ENCODE data around the gene ZNF521. TPM values are rescaled to one million over a fixed set of nuclear protein-coding genes. Genes with fewer than 3 reads are reported as not detected.

Gene ZNF521
- total RNA-seq, 2 experiments from 2014 or later, result 0.85 to 2.8 TPM

- ChIA-PET CTCF (ENCODE audit: unreplicated experiment) (no interaction called here), POLR2A (no interaction called here)
- H3K9me3 ChIP-seq (ENCODE audit: low read length), result no peaks in the 10 kb centered on the region
- H3K27ac ChIP-seq (ENCODE audit: low read depth, low read length, poor library complexity, severe bottlenecking), result no peak overlapping the region
- BruUV-seq (replicated peaks), result no TSS peak
- intact Hi-C loops (cut with micrococcal nuclease; ENCODE audit: unreplicated experiment), result no loop called here
- no peak for DNase-seq (ENCODE audit: low spot score)
- no peak overlapping the region for H2AFZ ChIP-seq (ENCODE audit: low read length)
- H3K4me3 ChIP-seq (ENCODE audit: low read depth, low read length, poor library complexity, severe bottlenecking), result no peak overlapping the region
- TF ChIP-seq EZH2phosphoT487 (IDR thresholded peaks at IDR 0.05; ENCODE audit: borderline replicate concordance, low read depth, low read length), result no peak
- TF ChIP-seq, protein P1, sequence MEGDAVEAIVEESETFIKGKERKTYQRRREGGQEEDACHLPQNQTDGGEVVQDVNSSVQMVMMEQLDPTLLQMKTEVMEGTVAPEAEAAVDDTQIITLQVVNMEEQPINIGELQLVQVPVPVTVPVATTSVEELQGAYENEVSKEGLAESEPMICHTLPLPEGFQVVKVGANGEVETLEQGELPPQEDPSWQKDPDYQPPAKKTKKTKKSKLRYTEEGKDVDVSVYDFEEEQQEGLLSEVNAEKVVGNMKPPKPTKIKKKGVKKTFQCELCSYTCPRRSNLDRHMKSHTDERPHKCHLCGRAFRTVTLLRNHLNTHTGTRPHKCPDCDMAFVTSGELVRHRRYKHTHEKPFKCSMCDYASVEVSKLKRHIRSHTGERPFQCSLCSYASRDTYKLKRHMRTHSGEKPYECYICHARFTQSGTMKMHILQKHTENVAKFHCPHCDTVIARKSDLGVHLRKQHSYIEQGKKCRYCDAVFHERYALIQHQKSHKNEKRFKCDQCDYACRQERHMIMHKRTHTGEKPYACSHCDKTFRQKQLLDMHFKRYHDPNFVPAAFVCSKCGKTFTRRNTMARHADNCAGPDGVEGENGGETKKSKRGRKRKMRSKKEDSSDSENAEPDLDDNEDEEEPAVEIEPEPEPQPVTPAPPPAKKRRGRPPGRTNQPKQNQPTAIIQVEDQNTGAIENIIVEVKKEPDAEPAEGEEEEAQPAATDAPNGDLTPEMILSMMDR (conservative IDR thresholded peaks at IDR 0.05; ENCODE audit: low read length), result 0 out of 2 replicates have a peak, but pooled peaks have one; percentile 23
- no peak overlapping the region for H3K4me2 ChIP-seq (ENCODE audit: low read length)
- H3K36me3 ChIP-seq (ENCODE audit: insufficient read depth, low read length), result no peaks in the 10 kb centered on the region
- H4K20me1 ChIP-seq (ENCODE audit: insufficient read depth, low read length), result no peaks in the 10 kb centered on the region
- H3K9me2 ChIP-seq (ENCODE audit: insufficient read depth, low read length), result no peaks in the 10 kb centered on the region
- H3K79me2 ChIP-seq (ENCODE audit: insufficient read depth, low read depth, low read length), result no peaks in the 10 kb centered on the region
- no peaks in the 10 kb centered on the region for H3K4me1 ChIP-seq (ENCODE audit: insufficient read depth, low read length, poor library complexity, severe bottlenecking)
Measured at GRCh38 chr18:25334588-25334987, 17.4 kb downstream of the ZNF521 start.

DNA sequence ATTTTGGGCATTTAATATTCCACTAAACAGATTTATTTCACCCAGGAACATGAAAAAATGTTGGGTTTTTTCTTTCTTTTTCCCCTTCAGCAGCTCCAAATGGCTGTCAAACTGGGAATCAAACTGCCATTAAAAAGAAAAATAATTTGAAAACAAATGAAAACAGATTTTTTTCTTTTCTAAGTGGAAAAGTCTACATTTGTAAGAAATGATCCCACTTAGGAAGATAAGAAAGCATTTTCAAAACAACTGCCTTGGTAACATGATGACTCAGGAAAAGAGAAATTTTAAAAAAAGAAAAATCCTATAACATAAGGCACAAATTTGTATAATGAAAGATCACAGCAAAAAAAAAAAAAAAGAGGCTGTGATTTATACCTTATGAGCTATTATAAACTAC, 20.0 kb downstream of the ZNF521 start:
- Histone ChIP-seq H2AFZ (ENCODE audit: low read length) (no peak overlapping the region), H3K79me2 (ENCODE audit: insufficient read depth, low read depth, low read length) (no peaks in the 10 kb centered on the region), H3K4me1 (ENCODE audit: insufficient read depth, low read length, poor library complexity, severe bottlenecking) (no peaks in the 10 kb centered on the region), H3K9me3 (ENCODE audit: low read length) (no peaks in the 10 kb centered on the region), H3K27ac (ENCODE audit: low read depth, low read length, poor library complexity, severe bottlenecking) (no peak overlapping the region), H3K9me2 (ENCODE audit: insufficient read depth, low read length) (no peaks in the 10 kb centered on the region), H4K20me1 (ENCODE audit: insufficient read depth, low read length) (no peaks in the 10 kb centered on the region), H3K4me3 (ENCODE audit: low read depth, low read length, poor library complexity, severe bottlenecking) (no peak overlapping the region), H3K4me2 (ENCODE audit: low read length) (no peak overlapping the region), H3K36me3 (ENCODE audit: insufficient read depth, low read length) (no peaks in the 10 kb centered on the region)
- no peak for TF ChIP-seq EZH2phosphoT487 (IDR thresholded peaks at IDR 0.05; ENCODE audit: borderline replicate concordance, low read depth, low read length)
- TF ChIP-seq, protein P1 (conservative IDR thresholded peaks at IDR 0.05; ENCODE audit: low read length), result no peak
- ChIA-PET POLR2A (interaction anchor here (0.7 kb wide), 2 partner anchors 645 to 1698 kb away, joined by 6 to 8 read pairs; no protein-coding TSS in a partner anchor), CTCF (ENCODE audit: unreplicated experiment) (no interaction called here)
- intact Hi-C loops (cut with micrococcal nuclease; ENCODE audit: unreplicated experiment), result no loop called here
- DNase-seq (ENCODE audit: low spot score), result no peak
- BruUV-seq (replicated peaks), result no TSS peak

GRCh38 chr18:25329783-25330182, 22.2 kb downstream of the ZNF521 start:
- Histone ChIP-seq H3K4me3 (ENCODE audit: low read depth, low read length, poor library complexity, severe bottlenecking) (no peak overlapping the region), H3K9me3 (ENCODE audit: low read length) (no peaks in the 10 kb centered on the region), H4K20me1 (ENCODE audit: insufficient read depth, low read length) (no peaks in the 10 kb centered on the region), H3K79me2 (ENCODE audit: insufficient read depth, low read depth, low read length) (no peaks in the 10 kb centered on the region), H3K36me3 (ENCODE audit: insufficient read depth, low read length) (no peaks in the 10 kb centered on the region), H2AFZ (ENCODE audit: low read length) (no peak overlapping the region), H3K4me2 (ENCODE audit: low read length) (no peak overlapping the region), H3K9me2 (ENCODE audit: insufficient read depth, low read length) (no peaks in the 10 kb centered on the region), H3K4me1 (ENCODE audit: insufficient read depth, low read length, poor library complexity, severe bottlenecking) (no peaks in the 10 kb centered on the region), H3K27ac (ENCODE audit: low read depth, low read length, poor library complexity, severe bottlenecking) (no peak overlapping the region)
- POLR2A ChIA-PET, result interaction anchor here (0.5 kb wide), 1 partner anchor 998 kb away, joined by 3 read pairs; no protein-coding TSS in a partner anchor
- DNase-seq (ENCODE audit: low spot score), result no peak
- intact Hi-C loops (cut with micrococcal nuclease; ENCODE audit: unreplicated experiment), result no loop called here
- CTCF ChIA-PET (ENCODE audit: unreplicated experiment), result no interaction called here
- TF ChIP-seq, protein P1 (conservative IDR thresholded peaks at IDR 0.05; ENCODE audit: low read length), result no peak
- no peak for TF ChIP-seq EZH2phosphoT487 (IDR thresholded peaks at IDR 0.05; ENCODE audit: borderline replicate concordance, low read depth, low read length)
- no TSS peak for BruUV-seq (replicated peaks)

All from OCI-LY7 (cell line).